GM18498 (cell line): ENCODE data around the gene MAPK9.
"Not testable (repeated sequence)": the region's sequence is repeated elsewhere in the genome, so short reads cannot be mapped to it uniquely, and the experiment has no call there.

Experiments used
- ATAC-seq: cut with Tn5 transposase; IDR thresholded peaks from one replicate; pipeline ENCODE4 v1.9.1; 2021; ENCODE audit warnings: mild to moderate bottlenecking, moderate library complexity; ENCODE audit not compliant: unreplicated experiment

The MAPK9 gene

DNA sequence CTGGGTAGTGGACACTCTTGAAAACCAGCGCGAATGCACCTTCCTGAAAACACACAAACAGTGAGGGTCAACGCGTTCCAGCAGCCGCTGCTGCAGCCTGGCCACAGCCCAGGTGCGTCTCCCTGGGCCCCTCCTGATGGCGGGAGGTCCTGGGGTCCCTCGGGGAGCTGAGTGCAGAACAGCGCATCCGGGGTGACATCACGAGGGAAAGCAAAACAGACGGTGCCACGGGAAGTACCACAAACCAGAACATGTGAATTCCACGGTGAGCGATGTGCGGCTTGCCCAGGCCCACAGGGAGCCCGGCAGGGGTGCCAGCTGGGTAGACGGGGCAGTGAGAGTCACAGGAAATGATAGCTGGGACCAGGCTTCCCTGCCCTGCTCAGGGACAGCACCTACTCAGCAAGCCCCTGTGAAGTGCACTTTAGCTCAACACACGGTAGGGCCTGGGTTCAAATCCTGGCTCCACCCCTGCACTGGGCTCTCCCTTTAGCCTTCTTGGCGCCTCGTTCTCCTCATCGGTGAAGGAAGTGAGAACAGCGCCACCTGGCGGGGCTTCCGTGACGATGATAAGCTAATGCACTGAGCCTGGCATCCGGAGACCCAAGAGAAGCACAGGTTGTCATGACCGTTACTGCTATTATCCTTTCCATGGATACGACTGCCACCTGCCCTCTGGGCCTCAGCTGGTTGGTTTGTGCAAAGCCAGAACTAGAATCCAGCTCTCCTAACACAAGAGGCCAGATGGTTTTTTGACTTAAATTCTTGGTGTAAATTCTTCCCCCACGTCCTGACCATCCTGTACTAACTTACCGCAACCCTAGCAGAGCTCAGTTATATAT is 36.6 kb upstream of the MAPK9 start:
- ATAC-seq, result peak; percentile 81

DNA sequence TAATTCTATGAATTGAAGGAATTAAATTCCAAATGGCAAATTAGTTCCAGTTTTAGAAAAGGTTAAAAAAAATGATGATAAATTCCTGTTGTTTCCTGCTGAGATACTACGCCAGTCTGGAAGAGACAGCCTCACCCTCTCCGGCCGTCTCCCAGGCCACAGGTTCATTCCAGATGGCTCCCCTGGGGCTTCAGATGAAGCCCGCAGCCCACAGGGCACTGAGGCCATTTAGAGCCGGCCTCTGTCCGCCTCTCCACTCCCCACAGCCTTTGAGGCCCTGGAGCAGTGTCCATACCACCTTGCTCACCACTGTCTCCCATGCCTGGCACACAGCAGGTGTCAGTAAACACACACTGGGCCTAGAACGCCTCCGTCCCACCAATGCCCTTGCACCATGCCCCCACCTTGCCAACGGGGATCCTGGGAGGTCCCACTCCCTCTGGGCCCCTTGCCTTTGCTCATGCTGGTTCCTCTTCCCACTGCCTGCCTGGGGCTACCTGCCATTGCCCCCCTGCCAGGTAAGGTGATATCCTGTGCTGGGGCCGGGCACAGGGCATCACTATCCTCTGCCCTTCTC is 35.2 kb upstream of the MAPK9 start:
- ATAC-seq, result no peak

DNA sequence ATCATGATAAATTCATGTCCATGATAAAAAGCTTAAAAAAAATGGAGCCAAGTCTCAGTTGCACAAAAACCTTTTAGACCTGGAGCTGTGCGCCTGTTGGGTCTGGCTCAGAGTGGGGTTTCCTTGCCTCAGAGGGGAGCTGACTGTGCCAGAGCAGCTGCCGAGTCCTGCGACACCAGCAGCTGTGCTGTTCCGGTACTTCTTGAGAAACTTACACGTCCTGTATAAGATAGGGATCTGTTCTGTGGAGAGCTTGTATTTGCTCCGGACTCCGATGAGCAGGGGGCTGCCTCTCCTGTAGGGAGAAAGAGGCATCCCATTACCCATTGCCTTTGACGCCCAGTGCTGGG is 32.7 kb upstream of the MAPK9 start:
- ATAC-seq, result no peak

DNA sequence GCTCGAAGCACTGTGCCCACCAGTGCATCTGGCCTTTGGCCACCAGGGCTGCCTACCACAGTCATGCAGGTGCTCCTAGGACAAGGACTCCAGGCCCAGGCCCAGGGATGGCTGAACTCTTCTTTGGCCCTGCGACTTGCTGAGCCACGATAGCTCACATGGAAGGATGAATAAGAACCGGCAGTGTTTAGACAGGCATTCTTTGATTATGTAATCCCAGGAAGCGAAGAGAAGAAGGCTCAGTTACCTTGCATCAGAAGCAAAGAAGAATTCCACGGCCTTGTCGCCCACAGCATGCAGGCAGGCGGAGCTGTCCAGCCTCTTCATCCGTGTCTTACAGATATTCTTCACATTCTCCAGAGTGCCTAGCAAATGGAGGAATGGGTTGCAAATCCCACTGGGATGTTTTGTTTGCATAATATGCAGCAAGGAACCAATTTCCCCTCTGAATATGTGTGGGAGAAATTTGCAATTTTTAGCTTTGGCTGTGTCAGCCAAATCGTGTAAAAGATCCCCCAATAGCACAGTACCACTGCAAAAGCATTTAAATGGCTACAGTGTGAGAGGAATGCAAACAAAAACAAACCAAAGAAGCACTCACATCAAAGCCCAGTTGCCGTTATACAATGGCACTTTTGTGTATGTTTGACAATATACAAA is 32.2 kb upstream of the MAPK9 start:
- ATAC-seq, result no peak

DNA sequence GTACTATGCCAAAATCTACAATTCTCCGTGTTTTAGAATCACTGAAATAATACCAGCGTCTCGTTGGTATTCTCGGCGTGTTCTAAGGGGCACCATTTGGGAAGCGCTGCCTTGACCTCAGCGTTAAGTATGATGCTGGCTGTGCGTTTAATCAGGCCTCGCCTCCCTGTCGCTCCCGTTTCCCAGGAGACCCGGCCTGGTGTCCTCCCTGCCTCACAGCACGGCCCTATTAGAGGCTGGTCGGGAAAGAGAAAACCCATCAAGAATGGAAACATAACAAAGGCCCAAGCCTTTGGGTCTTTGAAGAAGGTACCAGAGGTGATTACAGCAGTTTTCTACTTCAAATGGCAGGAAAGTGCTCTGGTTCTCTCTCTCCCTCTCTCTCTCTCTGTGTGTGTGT is 31.3 kb upstream of the MAPK9 start:
- no peak for ATAC-seq

DNA sequence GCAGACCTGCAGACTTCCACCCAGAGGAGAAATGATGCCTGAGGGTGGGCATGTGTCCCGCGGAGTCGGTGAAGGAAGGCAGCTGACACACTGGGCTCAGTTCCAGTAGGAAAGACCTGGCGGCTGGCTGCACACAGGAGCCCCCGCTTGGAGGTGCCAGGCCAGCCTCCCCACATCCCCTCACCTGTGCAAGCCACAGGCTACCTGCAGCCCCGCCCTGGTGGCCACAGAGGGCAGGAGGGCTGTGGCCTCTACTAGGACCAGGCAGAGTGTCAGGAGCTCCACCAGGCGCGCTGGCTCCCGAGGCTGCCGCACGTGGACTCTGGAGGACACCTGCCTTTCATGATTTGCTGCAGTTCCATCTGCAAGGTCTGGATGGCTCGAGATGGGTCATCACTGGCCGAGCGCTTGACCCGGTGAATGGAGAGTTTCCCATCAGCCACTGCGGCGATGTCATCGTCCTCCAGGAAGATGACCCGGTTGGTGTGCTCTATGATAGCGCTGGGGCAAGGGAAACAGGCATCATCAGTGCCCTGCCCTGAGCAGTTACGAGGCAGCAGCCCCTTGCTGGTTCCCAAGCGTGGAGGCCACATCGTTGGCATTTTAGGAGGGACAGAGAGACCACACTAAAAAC is 26.7 kb upstream of the MAPK9 start:
- no peak for ATAC-seq

DNA sequence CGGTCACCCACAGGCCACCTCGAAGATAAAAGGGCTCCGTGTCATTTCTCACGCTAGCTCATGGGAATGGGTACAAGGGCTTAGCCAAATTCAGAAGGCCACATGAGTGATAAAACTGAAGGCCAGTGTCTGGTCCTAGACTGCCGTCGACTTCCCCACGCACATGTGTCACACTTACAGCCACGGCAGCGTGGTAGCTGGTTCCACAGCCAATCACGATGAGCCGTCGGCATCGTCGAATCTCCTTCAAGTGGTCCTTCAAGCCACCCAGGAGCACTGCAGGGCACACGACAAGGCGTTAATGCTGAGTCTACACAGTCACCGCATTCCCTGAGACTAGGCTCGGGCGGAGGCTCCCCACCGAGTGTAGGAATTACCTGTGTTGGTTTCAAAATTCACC is 24.7 kb upstream of the MAPK9 start:
- no peak for ATAC-seq

DNA sequence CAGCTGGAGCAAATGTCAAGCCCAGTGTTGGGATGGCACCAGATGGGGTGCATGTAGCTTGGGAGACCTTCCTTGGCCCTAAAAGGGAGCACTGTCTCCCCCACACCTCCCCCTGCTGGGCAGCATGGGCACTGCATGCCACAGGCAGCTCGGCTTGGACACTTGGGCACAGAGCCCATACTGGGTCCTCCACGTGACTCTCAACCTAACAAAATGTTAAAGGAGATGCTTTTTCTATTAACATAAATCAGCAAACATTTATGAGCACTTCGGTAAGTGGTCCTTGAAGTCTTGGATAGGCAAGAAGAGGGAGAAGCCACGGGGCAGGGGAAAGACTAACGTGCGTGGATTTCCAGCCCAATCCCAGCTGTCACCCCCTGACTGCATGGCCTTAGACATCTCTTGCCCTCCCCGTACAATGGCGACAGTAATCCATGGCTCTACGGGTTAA is 23.9 kb upstream of the MAPK9 start:
- peak; percentile 71 for ATAC-seq

DNA sequence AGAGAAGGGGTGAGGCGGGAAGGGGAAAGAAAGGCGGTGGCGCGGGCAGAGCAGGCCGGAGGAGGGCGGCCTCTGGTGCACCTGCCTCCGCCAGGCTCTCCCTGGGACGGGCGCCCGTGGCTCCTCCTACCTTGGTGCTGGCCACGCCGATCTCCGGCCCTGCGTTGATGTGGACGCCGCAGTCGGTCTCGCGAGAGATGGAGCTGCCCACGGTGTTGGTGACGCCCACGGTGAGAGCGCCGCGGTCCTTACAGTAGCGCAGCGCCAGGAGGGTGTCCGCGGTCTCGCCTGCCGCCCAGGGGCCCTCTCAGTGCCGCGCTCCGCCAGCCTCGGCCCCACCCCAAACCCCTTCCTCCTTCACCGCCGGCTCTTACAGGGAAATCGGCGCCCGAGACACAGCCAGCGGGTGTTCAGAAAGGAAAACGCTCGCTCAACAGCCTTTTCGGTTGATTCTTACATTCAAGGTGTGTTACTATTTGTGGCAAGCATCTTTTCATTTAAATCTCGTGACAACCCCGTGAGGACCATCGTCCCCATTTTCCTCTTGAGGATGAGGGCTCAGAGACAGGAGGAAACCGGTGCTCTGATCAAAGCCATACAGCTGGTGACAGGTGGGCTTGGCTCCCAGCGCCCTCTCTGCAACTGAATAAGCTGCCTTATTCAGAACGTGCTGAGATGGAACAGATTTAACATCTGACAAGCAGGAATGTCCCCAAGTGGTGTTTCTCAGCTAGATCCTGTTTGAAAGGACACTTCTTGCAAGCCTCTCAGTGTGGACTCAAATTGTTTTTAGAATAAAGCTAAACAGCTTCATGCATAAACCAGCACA is 22.0 kb upstream of the MAPK9 start:
- no peak for ATAC-seq

DNA sequence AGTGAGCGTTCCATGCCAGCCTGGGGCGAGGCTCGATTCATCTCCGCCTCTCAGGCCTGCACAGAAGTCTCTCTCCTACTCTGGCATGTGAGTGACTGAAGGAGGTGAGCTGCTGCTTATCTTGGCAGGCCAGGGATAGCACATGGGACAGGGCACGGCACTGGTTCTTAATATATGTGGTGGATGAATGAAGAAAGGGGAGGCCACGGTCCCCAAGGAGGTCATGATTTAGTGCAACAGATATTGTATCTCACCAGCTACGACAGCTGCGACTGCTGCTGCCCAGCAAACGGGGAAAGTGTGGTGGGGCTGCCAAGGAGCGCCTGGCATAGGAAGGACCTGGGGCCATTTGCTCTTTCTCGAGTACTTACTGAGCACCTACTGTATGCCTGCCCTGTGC is 19.3 kb upstream of the MAPK9 start:
- ATAC-seq, result no peak

DNA sequence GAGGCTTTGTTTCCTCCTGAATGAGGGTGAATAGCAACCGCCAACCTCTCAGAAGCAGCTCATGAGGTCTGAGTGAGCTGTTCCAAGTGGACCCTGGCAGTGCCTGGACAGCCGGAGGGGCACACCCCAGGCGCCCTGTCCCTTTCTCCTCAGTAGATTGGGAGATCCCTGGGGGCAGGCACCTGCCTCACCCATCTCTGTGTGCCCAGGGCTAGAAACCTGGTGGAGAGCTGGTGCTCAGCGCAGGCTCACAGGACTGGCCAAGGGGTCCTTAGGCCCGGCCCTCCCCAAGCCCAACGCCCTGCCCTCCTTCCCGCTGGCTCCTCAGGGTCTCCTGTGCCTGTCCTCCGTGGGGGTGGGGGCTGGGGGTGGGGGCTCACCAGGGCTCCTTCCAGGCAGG is 14.9 kb upstream of the MAPK9 start:
- ATAC-seq, result no peak

DNA sequence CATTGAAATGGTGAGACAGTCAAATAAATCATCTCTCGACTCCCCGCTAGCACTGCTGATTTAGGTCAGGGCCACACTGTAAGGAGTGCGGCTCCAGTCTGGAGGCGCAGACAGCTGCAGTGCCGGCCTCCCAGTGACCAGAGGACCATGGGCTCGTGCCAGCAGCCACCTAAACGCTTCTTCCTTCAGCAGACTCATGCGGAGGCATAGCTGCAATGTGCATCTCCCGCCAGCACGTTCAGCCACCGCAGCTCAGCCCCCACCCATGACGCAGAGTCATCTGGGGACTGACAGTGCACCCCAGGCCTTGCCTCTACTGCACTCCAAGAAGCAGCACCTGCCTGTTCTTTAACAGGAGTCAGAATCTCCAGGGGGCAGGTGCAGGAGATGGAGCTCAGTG is 13.6 kb upstream of the MAPK9 start:
- ATAC-seq, result no peak

DNA sequence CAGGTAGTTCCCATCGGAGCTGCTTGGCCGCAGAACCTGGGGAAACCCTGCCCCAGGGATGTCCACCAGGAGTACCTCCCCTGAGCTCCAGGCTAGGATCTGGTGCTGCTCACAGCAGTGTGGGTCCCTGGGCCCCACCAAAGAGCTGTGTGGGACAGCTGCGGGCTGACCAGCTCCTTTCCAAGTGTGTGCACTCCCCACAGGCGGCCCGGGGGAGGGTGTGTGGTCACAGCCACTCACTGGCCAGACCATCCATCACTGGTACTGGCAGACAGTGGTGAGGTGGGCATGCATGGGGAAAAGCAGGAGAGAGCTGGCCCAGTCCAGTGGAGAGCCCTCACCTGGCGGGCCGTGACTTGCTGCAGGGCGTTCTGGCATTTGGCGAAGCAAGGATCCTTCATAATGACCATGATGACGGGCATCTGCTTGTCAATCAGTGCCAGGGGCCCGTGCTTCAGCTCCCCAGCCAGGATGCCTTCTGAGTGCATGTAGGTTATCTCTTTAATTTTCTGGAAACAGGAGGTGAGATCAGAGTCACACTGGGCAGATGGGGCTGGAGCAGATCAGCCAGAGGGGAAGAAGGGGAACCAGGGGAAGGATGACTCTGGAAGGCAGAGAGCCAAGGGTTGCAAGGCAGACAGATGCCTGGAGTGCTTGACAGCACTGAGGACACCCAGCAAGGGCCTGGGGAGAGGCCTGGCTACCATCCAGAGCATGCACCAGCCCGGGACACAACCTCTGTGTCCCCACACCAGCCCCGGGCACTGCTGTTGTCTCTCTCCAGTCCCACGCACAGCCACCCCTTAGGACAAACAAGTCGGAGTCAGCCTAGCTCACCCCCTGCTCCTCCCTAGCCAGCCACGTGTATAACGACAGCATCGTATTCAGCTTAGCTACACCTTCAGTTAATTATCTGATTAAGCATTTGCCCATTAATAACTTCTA is 12.8 kb upstream of the MAPK9 start:
- no peak for ATAC-seq

DNA sequence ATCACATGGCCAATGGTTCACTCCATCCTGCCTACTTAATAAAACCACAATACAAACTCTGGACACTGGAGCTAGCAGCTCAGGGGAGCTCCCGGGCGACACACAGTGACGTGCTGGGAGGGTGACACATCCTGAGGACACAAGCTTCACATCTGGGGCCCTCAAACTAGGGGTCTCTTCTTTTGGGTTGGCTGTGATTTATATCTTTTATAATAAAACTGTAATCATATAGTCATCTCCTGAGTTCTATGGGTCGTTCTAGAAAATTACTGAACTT is 12.1 kb upstream of the MAPK9 start:
- ATAC-seq, result no peak

DNA sequence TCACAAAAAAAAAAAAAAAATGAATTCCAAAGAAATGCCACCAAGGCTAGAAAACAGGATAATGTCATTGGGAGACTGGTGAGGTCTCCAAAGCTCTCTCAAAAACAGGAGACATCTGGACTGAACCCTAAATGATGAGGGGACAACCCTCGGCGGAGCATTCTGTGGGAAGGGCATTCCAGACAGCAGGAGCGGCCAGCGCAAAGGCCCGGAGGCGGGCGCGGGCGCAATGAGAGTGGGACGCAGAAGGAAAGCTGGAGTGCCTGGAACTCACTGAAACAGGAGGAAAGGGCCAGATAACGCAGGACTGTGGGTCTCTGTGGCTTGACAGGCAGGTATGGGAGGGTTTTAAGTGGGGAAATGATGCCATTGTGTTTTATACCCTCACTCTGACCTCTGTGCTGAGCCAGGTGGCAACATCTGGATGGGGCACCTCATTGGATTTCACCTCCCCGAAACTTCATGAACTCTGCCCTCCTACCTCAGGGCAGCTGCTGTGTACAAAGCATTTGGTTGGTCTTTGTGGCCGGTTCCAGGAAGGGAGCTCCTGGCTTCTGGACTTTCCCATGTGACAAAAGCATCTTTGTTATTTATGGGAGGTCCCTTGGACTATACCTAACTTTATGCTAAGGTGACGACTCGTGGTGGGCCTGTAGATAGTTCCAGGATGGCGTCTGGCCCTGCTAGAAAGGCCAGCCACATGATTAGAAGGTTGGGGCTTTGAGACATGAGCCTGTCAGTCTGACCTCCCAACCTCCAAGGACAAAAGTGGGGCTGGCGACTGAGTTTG is 11.5 kb upstream of the MAPK9 start:
- no peak for ATAC-seq

DNA sequence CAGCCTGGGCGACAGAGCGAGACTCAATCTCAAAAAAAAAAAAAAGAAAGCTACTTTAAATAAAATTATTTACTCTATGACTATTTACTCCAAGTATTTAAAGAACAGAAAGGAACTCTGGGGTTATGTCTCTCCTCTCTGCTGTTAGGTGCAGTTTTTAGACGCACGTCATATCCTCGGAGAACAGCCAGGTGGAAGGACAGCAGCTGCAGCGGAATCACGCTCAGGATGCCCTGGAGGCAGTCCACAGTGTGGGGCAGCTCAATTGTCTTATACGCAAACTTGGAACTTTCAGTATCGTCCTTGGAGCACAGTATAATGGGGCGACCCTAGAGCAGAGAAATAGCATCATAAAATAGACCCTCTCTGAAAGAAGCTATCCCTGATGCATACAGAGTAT is 10.4 kb upstream of the MAPK9 start:
- ATAC-seq, result no peak

DNA sequence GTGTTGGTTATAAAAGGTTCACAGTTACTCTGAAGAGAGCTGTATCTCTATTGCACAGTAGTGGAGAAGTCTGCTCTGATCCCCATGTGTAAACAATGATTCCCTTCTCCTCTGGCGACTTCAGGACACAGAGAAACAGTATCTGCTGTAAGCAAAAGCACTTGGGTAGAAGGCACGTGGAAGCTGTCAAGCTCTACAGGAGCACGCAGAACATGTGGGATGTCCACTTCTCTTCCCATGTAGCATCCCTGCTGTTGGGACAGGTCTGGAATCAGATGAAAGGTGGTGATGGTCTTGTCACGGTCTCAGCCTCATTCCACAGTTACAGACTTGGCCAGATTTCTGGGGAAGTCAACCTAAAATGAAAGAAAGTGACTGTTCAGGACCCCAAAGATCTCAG is 9.4 kb upstream of the MAPK9 start:
- no peak for ATAC-seq

DNA sequence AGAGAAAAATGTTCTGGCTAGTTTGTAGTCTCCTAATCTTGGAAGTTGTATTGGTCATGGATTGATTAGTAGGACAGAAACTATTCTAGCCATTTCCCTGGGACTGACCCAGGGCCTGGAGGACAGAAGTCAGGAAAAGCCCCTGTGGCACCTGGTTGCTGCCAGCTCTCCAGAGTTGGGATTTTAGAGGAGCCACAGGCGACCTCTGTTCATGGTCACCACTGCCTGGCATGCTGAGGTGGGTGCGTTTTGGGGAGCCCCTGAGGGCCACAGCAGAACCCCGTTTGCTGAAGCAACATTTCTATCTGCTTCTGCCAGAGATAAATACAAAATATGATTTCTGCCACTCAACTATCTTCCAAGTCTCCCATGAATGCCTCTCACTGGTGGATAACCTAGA is 7.6 kb upstream of the MAPK9 start:
- no peak for ATAC-seq

DNA sequence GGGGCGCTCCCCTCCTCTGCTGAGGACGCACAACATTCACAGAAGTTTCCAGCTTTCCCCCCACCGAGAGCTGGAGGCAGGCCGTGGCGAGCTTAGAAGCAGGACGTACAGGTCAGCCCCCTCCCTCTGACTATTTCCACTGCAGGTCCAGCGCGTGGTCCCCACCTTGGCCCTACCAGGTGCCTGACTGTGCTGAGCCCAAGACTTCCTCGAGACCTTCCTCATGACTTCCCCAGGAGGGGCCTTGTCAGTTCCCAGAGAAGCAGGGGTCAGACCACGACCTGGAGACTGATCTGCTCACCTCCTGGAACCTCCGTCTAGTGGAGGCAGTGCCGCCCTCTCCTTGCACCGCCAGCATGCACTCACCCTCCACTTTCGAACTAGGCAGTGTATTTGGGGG is 7.1 kb upstream of the MAPK9 start:
- not testable (repeated sequence) for ATAC-seq
